ENCODE results near the gene PUM1. TPM values are rescaled to one million over a fixed set of nuclear protein-coding genes. Genes with fewer than 3 reads are reported as not detected.
A peak's percentile ranks its signal among the peaks of the same experiment; 100 is the strongest.

Gene PUM1
- total RNA-seq, 6 experiments from 2014 or later = 30.9 to 51.6 (median 42.0) TPM

DNA sequence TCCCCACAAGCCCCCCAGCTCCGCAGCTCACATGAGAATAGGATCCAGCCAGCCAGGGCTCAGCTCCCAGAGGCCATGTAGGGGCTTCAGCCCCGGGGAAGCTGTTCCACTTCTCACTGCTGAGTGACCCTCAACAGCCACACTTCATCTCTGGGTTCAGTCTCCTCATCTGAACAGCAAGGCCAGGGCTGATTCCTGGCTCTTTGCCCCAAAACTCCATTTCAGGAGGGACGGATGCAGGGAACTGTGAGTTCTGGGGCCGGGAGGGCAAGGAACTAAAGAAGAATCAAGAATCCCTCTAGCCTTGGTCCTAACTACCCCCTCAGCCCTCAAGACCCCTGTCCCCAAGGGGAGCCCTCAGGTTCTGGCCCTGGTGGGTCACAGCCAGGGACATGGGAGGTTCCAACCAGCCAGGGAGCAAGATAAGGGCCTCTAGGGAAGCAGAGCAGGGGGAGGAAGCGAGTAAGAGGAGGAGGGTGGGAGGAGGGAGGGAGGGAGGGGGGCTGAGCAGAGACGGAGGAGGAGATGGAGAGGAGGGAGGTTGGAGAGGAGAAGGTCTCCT is 170.1 kb downstream of the PUM1 start:
- no peaks in the 10 kb centered on the region for H3K36me3 ChIP-seq
- 25% methylated on average over 3 of the region's 6 CpGs for WGBS (ENCODE audit: insufficient coverage, low coverage, low lambda C conversion rate, missing lambda C conversion rate)
- no peaks in the 10 kb centered on the region for H3K9me3 ChIP-seq
- intact Hi-C loops (cut with DNase I) = no loop called here
- H3K27ac ChIP-seq = no peak overlapping the region
- DNase-seq (no peak), ATAC-seq (no peak)
- no peaks in the 10 kb centered on the region for H3K27me3 ChIP-seq
- TF ChIP-seq, protein P1, sequence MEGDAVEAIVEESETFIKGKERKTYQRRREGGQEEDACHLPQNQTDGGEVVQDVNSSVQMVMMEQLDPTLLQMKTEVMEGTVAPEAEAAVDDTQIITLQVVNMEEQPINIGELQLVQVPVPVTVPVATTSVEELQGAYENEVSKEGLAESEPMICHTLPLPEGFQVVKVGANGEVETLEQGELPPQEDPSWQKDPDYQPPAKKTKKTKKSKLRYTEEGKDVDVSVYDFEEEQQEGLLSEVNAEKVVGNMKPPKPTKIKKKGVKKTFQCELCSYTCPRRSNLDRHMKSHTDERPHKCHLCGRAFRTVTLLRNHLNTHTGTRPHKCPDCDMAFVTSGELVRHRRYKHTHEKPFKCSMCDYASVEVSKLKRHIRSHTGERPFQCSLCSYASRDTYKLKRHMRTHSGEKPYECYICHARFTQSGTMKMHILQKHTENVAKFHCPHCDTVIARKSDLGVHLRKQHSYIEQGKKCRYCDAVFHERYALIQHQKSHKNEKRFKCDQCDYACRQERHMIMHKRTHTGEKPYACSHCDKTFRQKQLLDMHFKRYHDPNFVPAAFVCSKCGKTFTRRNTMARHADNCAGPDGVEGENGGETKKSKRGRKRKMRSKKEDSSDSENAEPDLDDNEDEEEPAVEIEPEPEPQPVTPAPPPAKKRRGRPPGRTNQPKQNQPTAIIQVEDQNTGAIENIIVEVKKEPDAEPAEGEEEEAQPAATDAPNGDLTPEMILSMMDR (IDR thresholded peaks at IDR 0.05) = no peak
- TF ChIP-seq POLR2A (IDR thresholded peaks at IDR 0.05) = no peak
- no peaks in the 10 kb centered on the region for H3K4me1 ChIP-seq
- H3K4me3 ChIP-seq = no peak overlapping the region

- 52% methylated on average over 4 of the region's 7 CpGs for WGBS (ENCODE audit: insufficient coverage, low coverage, low lambda C conversion rate, missing lambda C conversion rate)
- H3K27ac ChIP-seq = no peak overlapping the region
- intact Hi-C loops (cut with DNase I) = no loop called here
- TF ChIP-seq, protein P1 (IDR thresholded peaks at IDR 0.05) = no peak
- TF ChIP-seq POLR2A (IDR thresholded peaks at IDR 0.05) = no peak
- no peaks in the 10 kb centered on the region for H3K27me3 ChIP-seq
- H3K4me1 ChIP-seq = no peaks in the 10 kb centered on the region
- DNase-seq (no peak), ATAC-seq (no peak)
- H3K4me3 ChIP-seq = no peak overlapping the region
- H3K36me3 ChIP-seq = no peaks in the 10 kb centered on the region
- H3K9me3 ChIP-seq = no peaks in the 10 kb centered on the region
Observed at GRCh38 chr1:30894508-30894973, 171.0 kb downstream of the PUM1 start.

- H3K27ac ChIP-seq = no peak overlapping the region
- H3K9me3 ChIP-seq = no peaks in the 10 kb centered on the region
- no peaks in the 10 kb centered on the region for H3K27me3 ChIP-seq
- TF ChIP-seq, protein P1 (IDR thresholded peaks at IDR 0.05) = no peak
- no peak for TF ChIP-seq POLR2A (IDR thresholded peaks at IDR 0.05)
- ATAC-seq = no peak
- DNase-seq = no peak
- no peak overlapping the region for H3K4me3 ChIP-seq
- H3K36me3 ChIP-seq = no peaks in the 10 kb centered on the region
- intact Hi-C loops (cut with DNase I) = no loop called here
- WGBS (ENCODE audit: insufficient coverage, low coverage, low lambda C conversion rate, missing lambda C conversion rate) = 65% methylated on average over 7 of the region's 9 CpGs
- H3K4me1 ChIP-seq = no peaks in the 10 kb centered on the region
Observed at GRCh38 chr1:30893776-30894507, 171.6 kb downstream of the PUM1 start.

GRCh38 chr1:30892671-30893073 is 172.8 kb downstream of the PUM1 start:
- Histone ChIP-seq H3K9me3 (no peaks in the 10 kb centered on the region), H3K4me3 (no peak overlapping the region), H3K27ac (no peak overlapping the region), H3K36me3 (no peaks in the 10 kb centered on the region), H3K27me3 (no peaks in the 10 kb centered on the region), H3K4me1 (no peaks in the 10 kb centered on the region)
- TF ChIP-seq POLR2A (IDR thresholded peaks at IDR 0.05) = no peak
- TF ChIP-seq, protein P1 (IDR thresholded peaks at IDR 0.05) = no peak
- 75% methylated on average over 2 of the region's 6 CpGs for WGBS (ENCODE audit: insufficient coverage, low coverage, low lambda C conversion rate, missing lambda C conversion rate)
- DNase-seq = no peak
- peak; percentile 12 to 78 (median 56) for ATAC-seq
- intact Hi-C loops (cut with DNase I) = no loop called here

All from right lobe of liver (tissue), 6 donors.